Prostate gland (tissue), 2 donors: ENCODE data around the gene ERI3. TPM values are rescaled to one million over a fixed set of nuclear protein-coding genes. Genes with fewer than 3 reads are reported as not detected.

ENCODE experiments used
- DNase-seq: peaks from one replicate; pipeline ENCODE4 v3.0.0-alpha.2; 2019; ENCODE audit warnings: low spot score
- H3K27ac ChIP-seq, 2 donors: fragments of 200-600 bp; sonication (generic); 2 replicates each; pipeline ENCODE4 v1.5.1; 2017 to 2019
- H3K27me3 ChIP-seq: fragments of 200-600 bp; sonication (generic); replicated peaks from 2 replicates; pipeline ENCODE4 v1.5.1; 2019; ENCODE audit not compliant: insufficient read depth
- H3K36me3 ChIP-seq, 2 donors: fragments of 200-600 bp; sonication (generic); 1 replicate in 1 of 2; 2 replicates in 1 of 2; pipeline versions ENCODE4 v1.5.1 to v1.8.1; 2017 to 2019
- H3K4me1 ChIP-seq: fragments of 200-600 bp; sonication (generic); replicated peaks from 2 replicates; pipeline ENCODE4 v1.5.1; 2019
- H3K4me3 ChIP-seq, 2 donors: fragments of 200-600 bp; sonication (generic); 2 replicates each; pipeline ENCODE4 v1.5.1; 2017 to 2019
- H3K9me3 ChIP-seq: fragments of 200-600 bp; sonication (generic); 2 replicates; pipeline ENCODE4 v1.5.1; 2017
- CTCF ChIP-seq, 4 experiments: fragments of 200-600 bp in 2 of 4; fragments of 450-650 bp in 2 of 4; sonication (generic) in 2 of 4; IDR thresholded peaks; 1 replicate in 3 of 4; 2 replicates in 1 of 4; pipeline ENCODE4 v1.5.1; 2016 to 2019; ENCODE audit warnings: antibody characterized with exemption in 4 of 4, mild to moderate bottlenecking in 2 of 4, moderate library complexity in 2 of 4
- POLR2A ChIP-seq: fragments of 450-650 bp; IDR thresholded peaks from one replicate; pipeline ENCODE4 v1.6.1; 2016; ENCODE audit warnings: antibody characterized with exemption, mild to moderate bottlenecking
- POLR2AphosphoS5 ChIP-seq: sonication (generic); formaldehyde crosslinking; IDR thresholded peaks from one replicate; pipeline ENCODE4 v1.6.1; 2017; ENCODE audit warnings: antibody characterized with exemption
- WGBS: methylation state at CpG from one replicate; pipeline ENCODE4 v1.1.5; 2018; 5-methylcytosine and 5-hydroxymethylcytosine counted together
- intact Hi-C: fragments of 100-400 bp; cut with DNase I; formaldehyde crosslinking; loops from one replicate; pipeline ENCODE4 v1.14.2; 2022
- total RNA-seq, 2 donors: library from RNA; depleted of rRNA; stranded (reverse); fragments of >200 nt; gene quantifications; one replicate each; pipeline ENCODE4 v1.1.0, GENCODE V29; 2016

ERI3 gene
- total RNA-seq, 2 donors from 2014 or later: 84.0 to 114 TPM

- 91% methylated on average over 6 of the region's 6 CpGs for WGBS
- Histone ChIP-seq H3K4me1 (peaks cover 15% of the 10 kb centered on the region), H3K4me3 (no peak overlapping the region), H3K9me3 (no peaks in the 10 kb centered on the region), H3K36me3 (no peaks in the 10 kb centered on the region), H3K27me3 (no peaks in the 10 kb centered on the region), H3K27ac (no peak overlapping the region)
- intact Hi-C loops: no loop called here
- TF ChIP-seq CTCF (IDR thresholded peaks at IDR 0.05): no peak
- TF ChIP-seq POLR2A: no peak
- TF ChIP-seq POLR2AphosphoS5: no peak
- no peak for DNase-seq
Measured at GRCh38 chr1:44266400-44267344, 88.4 kb downstream of the ERI3 start.

- Histone ChIP-seq H3K4me3 (no peak overlapping the region), H3K9me3 (no peaks in the 10 kb centered on the region)
- intact Hi-C loops: no loop called here
Measured at GRCh38 chr1:44265656-44266358, 89.2 kb downstream of the ERI3 start.

GRCh38 chr1:44264451-44264771, 90.6 kb downstream of the ERI3 start:
- peaks cover 15% of the 10 kb centered on the region for H3K4me1 ChIP-seq
- WGBS: 92% methylated on average over 11 of the region's 11 CpGs
- no peak for DNase-seq
- no peaks in the 10 kb centered on the region for H3K9me3 ChIP-seq
- TF ChIP-seq POLR2AphosphoS5 (no peak), POLR2A (no peak), CTCF (IDR thresholded peaks at IDR 0.05) (no peak)
- H3K36me3 ChIP-seq: no peaks in the 10 kb centered on the region
- H3K27me3 ChIP-seq: no peaks in the 10 kb centered on the region
- H3K4me3 ChIP-seq: no peak overlapping the region
- intact Hi-C loops: no loop called here
- H3K27ac ChIP-seq: no peak overlapping the region

More at GRCh38 chr1:44265656-44266358, 89.2 kb downstream of the ERI3 start:
- 92% methylated on average over 1 of the region's 1 CpG for WGBS
- Histone ChIP-seq H3K27me3 (no peaks in the 10 kb centered on the region), H3K36me3 (no peaks in the 10 kb centered on the region), H3K27ac (no peak overlapping the region), H3K4me1 (peaks cover 15% of the 10 kb centered on the region)
- no peak for DNase-seq
- TF ChIP-seq CTCF (IDR thresholded peaks at IDR 0.05) (no peak), POLR2A (no peak), POLR2AphosphoS5 (no peak)

GRCh38 chr1:44263568-44264450, 91.2 kb downstream of the ERI3 start:
- no peaks in the 10 kb centered on the region for H3K27me3 ChIP-seq
- intact Hi-C loops: no loop called here
- TF ChIP-seq CTCF (IDR thresholded peaks at IDR 0.05) (no peak), POLR2A (no peak), POLR2AphosphoS5 (no peak)
- peaks cover 15% of the 10 kb centered on the region for H3K4me1 ChIP-seq
- H3K27ac ChIP-seq: no peak overlapping the region
- WGBS: 90% methylated on average over 9 of the region's 9 CpGs
- no peak overlapping the region for H3K4me3 ChIP-seq
- no peak for DNase-seq
- no peaks in the 10 kb centered on the region for H3K9me3 ChIP-seq
- H3K36me3 ChIP-seq: no peaks in the 10 kb centered on the region
